Adipose tissue (tissue), 3 donors: Measurements from ENCODE around the gene LCA5L. TPM values are rescaled to one million over a fixed set of nuclear protein-coding genes. Genes with fewer than 3 reads are reported as not detected.

ENCODE experiments used
- H3K27ac ChIP-seq: one replicate; pipeline ENCODE4 v1.5.1; 2013; ENCODE audit warnings: low read depth, low read length
- WGBS, 3 donors: extraction: QIAGEN DNeasy Blood & Tissue Kit; methylation state at CpG; one replicate each; pipeline ENCODE4 v1.1.7; 2013; 5-methylcytosine and 5-hydroxymethylcytosine counted together
- polyA plus RNA-seq, 3 donors: library from polyadenylated mRNA; stranded (reverse); fragments of 200-250 nt; gene quantifications; one replicate each; pipeline ENCODE4 v1.2.3, GENCODE V29; 2013
- donor health status: healthy with polysubstance abuse.
- donor health status: Bipolar disorder and iron deficiency.
- donor health status: healthy.

LCA5L gene
- polyA plus RNA-seq: under 1 TPM; 0.36 to 0.81 (median 0.79) TPM

GRCh38 chr21:39445321-39446269, at the start of gene LCA5L:
TSS of gene LCA5L (minus strand) at chr21:39445778. CDS start at chr21:39428493, 17,285 bp downstream.
- 0% methylated on average over 76 to 83 of the region's 83 CpGs for WGBS, 3 donors
- peak within 1 kb of the TSS; percentile 7 for H3K27ac ChIP-seq

GRCh38 chr21:39489380-39489924, 43.9 kb upstream of the LCA5L start:
- no peak overlapping the region for H3K27ac ChIP-seq
- WGBS, 3 donors: 61 to 79% (median 68%) methylated on average over 1 of the region's 1 CpG

GRCh38 chr21:39484711-39485276, 39.2 kb upstream of the LCA5L start:
- no peak overlapping the region for H3K27ac ChIP-seq
- WGBS, 3 donors: 70 to 79% (median 72%) methylated on average over 6 of the region's 6 CpGs

DNA sequence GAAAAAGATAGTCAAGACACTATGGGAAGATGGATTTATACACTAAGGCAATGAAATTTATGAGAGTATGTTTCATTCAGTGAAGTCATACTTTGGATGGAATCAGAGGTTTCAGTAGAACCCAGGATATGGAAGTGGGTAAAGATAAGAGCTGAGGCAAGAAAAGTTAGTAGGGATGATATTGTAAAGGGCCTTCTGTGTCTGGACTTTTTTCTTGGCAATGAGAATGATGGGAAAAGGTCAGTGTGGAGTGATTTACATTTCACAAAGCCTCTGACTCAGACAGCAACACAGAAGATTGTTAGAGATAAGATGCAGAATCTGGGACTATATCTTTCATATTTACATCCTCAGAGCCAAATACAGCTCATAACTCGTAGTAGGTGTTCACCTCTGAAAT, 38.3 kb upstream of the LCA5L start:
- H3K27ac ChIP-seq: no peak overlapping the region
- WGBS, 3 donors: 54 to 64% (median 57%) methylated on average over 1 of the region's 1 CpG

DNA sequence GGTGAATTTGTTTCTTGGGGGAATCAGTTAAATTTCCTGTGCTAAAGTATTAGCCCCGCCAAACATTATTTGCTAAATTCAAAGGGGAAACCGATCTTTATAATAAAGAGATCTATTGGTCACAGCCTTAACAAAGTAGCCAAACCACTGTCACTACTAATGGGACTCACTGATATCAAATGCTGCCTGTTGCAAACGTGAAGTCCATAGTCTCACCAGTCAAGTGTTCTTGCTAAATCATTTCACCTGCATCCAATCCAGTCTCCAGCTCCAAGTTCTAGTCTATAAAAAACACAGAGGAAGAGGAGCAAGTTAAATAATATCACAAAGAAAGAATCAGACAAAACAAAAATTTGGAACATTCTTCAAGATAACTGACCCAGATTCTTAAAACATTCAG, 36.3 kb upstream of the LCA5L start:
- WGBS, 3 donors: 78 to 92% (median 86%) methylated on average over 3 of the region's 3 CpGs
- no peak overlapping the region for H3K27ac ChIP-seq

- H3K27ac ChIP-seq: no peak overlapping the region
- WGBS, 3 donors: 89 to 95% (median 94%) methylated on average over 4 of the region's 4 CpGs
These were observed 34.7 kb upstream of the LCA5L start for GRCh38 chr21:39480271-39480670.

DNA sequence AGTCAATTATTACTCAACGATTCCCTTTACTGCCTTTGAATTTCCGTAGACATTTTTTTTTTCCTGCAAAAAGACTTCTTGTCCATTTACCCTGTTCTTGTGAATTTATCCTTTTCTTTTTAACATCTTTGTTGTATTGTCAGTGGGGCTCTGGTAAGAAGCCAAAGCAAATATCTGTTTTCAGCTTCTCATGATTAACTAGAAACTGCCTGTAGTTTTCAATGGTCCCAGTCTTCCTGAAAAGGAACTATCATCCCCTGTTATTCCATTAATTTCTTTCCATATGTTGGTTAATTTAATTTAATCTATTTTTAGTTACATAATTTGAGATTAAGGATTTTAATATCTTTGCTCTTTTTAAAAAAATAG, 34.2 kb upstream of the LCA5L start:
- no peak overlapping the region for H3K27ac ChIP-seq
- WGBS, 3 donors: 45 to 71% (median 53%) methylated on average over 2 of the region's 2 CpGs

DNA sequence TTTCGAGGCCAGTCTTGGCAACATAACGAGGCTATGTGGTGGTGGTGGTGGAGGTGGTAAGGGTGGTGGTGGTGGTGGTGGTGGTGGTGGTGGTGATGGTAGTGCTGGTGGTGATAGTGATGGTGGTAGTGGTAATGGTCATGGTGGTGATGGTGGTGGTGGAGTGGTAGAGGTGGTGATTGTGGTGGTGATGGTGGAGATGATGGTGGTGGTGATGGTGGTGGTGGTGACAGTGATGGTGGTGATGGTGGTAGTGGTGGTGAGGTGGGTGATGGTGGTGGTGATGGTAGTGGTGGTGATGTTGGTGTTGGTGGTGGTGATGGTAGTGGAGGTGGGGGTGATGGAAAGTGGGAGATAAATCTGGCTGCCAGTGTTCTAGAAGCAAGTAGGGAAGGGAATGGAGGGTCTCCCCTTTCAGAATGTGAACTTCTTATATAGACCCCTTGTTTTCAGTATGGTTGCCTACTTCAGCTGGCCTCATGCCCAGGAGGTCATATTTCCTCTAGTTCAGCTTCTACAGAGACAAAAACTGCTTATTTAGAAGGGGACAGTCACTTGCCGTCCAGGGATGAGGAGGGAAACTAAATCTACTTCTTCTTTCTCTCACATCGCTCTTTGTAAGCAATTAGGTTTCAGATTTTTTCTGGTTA, 33.7 kb upstream of the LCA5L start:
- no peak overlapping the region for H3K27ac ChIP-seq
- 85 to 89% (median 88%) methylated on average over 4 of the region's 4 CpGs for WGBS, 3 donors

DNA sequence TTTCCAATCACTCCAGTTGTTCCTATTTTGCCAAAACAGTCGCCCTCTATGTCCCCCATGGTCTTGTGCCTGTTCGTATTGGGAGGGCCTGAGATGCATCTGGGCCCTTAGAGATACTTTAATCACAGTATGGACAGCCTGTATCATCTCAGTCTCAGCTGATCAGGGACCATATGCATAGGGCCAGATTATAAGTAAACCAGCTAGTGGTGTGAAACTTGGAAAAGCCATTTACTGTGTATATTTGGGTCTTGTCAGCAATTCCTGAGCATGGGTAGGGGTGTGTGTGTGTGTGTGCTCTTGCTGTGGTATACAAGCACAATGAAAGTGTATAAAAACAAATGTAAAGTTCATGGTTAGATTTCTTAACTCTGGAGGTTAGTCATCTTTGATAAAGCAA, 29.0 kb upstream of the LCA5L start:
- no peak overlapping the region for H3K27ac ChIP-seq
- WGBS, 3 donors: 80 to 86% (median 85%) methylated on average over 2 of the region's 2 CpGs

GRCh38 chr21:39472786-39473185, 27.2 kb upstream of the LCA5L start:
- no peak overlapping the region for H3K27ac ChIP-seq
- WGBS, 3 donors: 69 to 87% (median 78%) methylated on average over 4 of the region's 4 CpGs

- WGBS, 3 donors: 94 to 96% (median 96%) methylated on average over 3 of the region's 3 CpGs
- H3K27ac ChIP-seq: no peak overlapping the region
These were observed 26.0 kb upstream of the LCA5L start for GRCh38 chr21:39471598-39471997.

GRCh38 chr21:39468559-39468958, 23.0 kb upstream of the LCA5L start:
- 87 to 94% (median 91%) methylated on average over 1 of the region's 1 CpG for WGBS, 3 donors
- H3K27ac ChIP-seq: no peak overlapping the region

GRCh38 chr21:39467746-39468145, 22.2 kb upstream of the LCA5L start:
- 88% methylated on average over 3 of the region's 3 CpGs for WGBS, 3 donors
- H3K27ac ChIP-seq: no peak overlapping the region

DNA sequence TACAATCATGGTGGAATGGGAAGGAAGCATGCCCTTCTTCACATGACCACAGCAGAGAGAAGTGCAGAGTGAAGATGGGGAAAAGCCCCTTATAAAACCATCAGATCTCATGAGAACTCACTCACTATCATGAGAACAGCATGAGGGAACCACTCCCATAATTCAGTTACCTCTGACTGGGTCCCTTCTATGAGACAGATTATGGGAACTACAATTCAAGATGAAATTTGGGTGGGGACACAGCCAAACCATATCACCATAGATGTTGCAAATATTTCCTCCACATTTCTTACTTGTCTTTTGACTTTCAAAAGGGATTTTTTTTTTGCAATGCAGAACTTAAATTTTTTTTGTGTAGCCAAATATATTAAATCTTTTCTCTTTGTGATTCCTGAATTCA, 21.0 kb upstream of the LCA5L start:
- no peak overlapping the region for H3K27ac ChIP-seq

- 77 to 87% (median 77%) methylated on average over 3 of the region's 3 CpGs for WGBS, 3 donors
- no peak overlapping the region for H3K27ac ChIP-seq
These were observed 17.7 kb upstream of the LCA5L start for GRCh38 chr21:39463308-39463707.

DNA sequence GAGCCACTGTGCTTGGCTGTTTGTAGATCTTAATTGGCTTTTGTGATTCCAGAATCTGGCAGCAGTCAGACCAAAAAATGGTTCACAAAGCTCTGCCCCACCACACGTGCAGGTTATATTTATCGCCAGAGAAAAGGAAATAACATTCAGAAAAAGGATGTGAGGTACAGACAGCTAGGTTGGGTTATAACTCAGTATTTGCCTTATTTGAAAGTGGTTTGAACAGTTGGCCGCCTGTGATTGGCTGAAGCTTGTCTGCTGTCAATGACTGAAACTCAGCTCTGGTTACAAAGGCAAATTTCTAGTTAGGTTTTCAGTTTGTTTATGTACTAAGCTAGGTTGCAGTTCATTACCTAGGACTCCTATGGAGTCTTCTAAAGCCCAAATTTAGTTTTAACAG, 15.8 kb upstream of the LCA5L start:
- no peak overlapping the region for H3K27ac ChIP-seq
- 65 to 92% (median 71%) methylated on average over 3 of the region's 3 CpGs for whole genome bisulfite sequencing, 3 donors

DNA sequence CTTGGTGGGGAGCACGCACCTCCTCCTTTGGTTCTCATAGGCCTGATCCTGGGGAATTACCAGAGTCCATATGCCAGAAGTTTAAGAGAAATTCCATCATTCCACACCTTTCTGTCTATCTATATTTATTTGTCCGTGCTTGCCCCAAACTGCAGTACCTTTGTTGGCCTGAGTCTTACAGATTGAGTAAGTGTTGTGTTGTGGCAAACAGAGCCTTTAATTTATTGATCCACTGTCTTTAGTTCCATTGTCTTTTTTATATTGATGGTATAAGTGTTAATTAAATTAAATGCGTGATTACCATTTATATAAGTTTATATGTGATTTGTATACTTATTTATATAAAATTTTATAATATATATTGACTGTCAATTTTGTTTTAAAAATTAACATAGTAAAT, 11.1 kb upstream of the LCA5L start:
- no peak overlapping the region for H3K27ac ChIP-seq
- 77 to 94% (median 91%) methylated on average over 3 of the region's 3 CpGs for WGBS, 3 donors

DNA sequence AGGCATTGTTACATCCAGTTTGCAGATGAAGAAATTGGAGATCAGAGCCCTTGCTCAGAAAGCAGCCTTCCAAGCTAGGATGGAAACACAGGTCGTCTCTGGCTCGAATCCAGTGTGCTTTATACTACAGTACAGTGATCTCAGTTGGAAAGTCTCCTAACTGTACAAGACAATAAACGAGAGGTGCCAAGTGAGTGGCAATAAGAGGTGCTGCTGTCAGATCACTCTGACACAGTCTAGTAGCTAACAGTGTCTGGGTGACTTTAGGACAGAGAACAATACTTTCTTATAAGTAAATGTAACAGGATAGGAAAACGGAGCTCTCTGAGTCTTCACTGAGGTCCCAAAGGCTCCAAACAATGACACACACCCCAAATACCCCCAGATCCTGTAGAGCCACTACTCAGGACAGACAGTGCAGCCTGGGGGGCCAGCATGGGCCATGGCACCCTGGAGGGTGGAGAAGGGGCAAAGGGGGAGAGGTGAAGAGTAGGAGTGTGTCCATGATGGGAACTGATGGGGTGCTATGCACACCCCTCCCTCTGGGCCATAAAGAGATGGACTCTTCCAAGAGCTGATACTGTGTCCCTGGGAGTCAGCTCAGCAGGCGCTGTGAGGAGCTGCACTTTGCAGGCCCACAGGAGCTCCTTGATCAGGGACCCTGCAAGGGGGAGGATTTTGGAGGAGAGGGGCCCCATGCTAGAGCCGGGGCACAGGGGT, 9.5 kb upstream of the LCA5L start:
- H3K27ac ChIP-seq: no peak overlapping the region
- 69 to 75% (median 69%) methylated on average over 6 of the region's 6 CpGs for WGBS, 3 donors
